Spinal cord (tissue), 10 donors: ENCODE data around the gene SLC39A12. TPM values are rescaled to one million over a fixed set of nuclear protein-coding genes. Genes with fewer than 3 reads are reported as not detected.

Source experiments
- DNase-seq, 6 donors: peaks; one replicate each; pipeline versions ENCODE4 v3.0.0 to v3.0.0-alpha.2; 2013 to 2015; ENCODE audit warnings: low spot score in 6 of 6, low read depth in 4 of 6
- H3K27ac ChIP-seq: one replicate; pipeline ENCODE4 v1.5.1; 2013; ENCODE audit warnings: low read depth, low read length, control low read depth
- H3K27me3 ChIP-seq: one replicate; pipeline ENCODE4 v1.6.1; 2013; ENCODE audit warnings: low read length; ENCODE audit not compliant: control insufficient read depth, insufficient read depth
- H3K36me3 ChIP-seq: one replicate; pipeline ENCODE4 v1.6.1; 2013; ENCODE audit warnings: low read length; ENCODE audit not compliant: control insufficient read depth, insufficient read depth
- H3K4me1 ChIP-seq: one replicate; pipeline ENCODE4 v1.6.1; 2013; ENCODE audit warnings: low read length; ENCODE audit not compliant: control insufficient read depth, insufficient read depth
- H3K4me3 ChIP-seq: one replicate; pipeline ENCODE4 v1.5.1; 2013; ENCODE audit warnings: low read depth, low read length, control low read depth
- H3K9me3 ChIP-seq: one replicate; pipeline ENCODE4 v1.6.1; 2013; ENCODE audit warnings: low read length; ENCODE audit not compliant: control insufficient read depth, insufficient read depth
- WGBS: methylation state at CpG from one replicate; pipeline ENCODE4 v1.1.5; 2013; ENCODE audit warnings: missing lambda C conversion rate; ENCODE audit not compliant: insufficient coverage; 5-methylcytosine and 5-hydroxymethylcytosine counted together
- polyA plus RNA-seq, 2 donors: library from polyadenylated mRNA; unstranded; fragments of 120-200 nt; gene quantifications; one replicate each; pipeline ENCODE4 v1.2.1, GENCODE V29; 2013; ENCODE audit not compliant: insufficient read length in 2 of 2
- total RNA-seq, 2 donors: library from RNA; depleted of rRNA in 1 of 2; stranded (reverse); fragments of 120-200 nt in 1 of 2; fragments of >200 nt in 1 of 2; gene quantifications; one replicate each; pipeline versions ENCODE4 v1.2.3 to v1.2.4, GENCODE V29; 2013 to 2014
- donor health status: healthy.

SLC39A12 gene
- total and polyA plus RNA-seq, 4 donors = 5.7 to 46.9 (median 10.2) TPM

DNA sequence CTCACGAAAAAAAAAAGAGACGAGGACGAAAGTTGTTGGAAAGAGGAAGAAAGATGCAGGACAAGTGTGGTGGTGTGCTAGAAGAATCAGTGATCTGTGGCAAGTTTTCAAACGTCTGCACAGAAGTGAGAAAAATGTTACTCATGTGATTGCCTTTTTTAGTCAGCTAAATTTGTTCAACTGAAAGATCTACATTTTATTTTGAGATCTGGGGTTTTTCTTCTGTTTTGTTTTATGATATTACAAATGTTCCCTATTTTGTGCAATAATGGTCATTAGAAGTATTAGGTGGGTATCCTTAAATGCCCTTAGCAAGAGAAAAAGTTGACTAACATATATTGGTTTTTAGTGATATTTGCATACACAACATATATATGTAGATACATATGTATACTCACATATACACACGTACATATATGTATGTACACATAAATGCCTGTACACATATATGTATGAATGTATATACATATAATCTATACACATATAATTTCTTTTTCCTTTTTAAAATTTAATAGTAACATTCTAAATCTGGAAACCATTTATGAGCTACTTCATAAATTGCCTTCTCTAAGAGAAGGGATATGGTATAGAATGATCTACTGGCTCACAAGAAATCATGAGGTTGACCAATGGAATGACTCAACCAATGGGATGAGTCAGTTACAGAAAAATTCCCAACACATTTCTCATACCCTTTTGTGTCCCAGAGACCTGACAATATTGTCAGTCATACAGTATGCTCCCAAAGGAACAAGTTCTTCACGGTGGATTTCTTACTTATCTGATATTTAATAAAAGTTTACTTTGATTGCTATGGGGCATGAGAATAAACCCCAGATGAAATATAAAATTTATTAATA lies 38.4 kb downstream of the SLC39A12 start:
- H3K36me3 ChIP-seq = no peaks in the 10 kb centered on the region
- no peak overlapping the region for H3K4me3 ChIP-seq
- DNase-seq = no peak
- WGBS = 88% methylated on average over 4 of the region's 6 CpGs
- H3K4me1 ChIP-seq = no peaks in the 10 kb centered on the region
- H3K27me3 ChIP-seq = no peaks in the 10 kb centered on the region
- no peak overlapping the region for H3K27ac ChIP-seq
- H3K9me3 ChIP-seq = no peaks in the 10 kb centered on the region

GRCh38 chr10:17992266-17992665 lies 40.5 kb downstream of the SLC39A12 start:
- no peaks in the 10 kb centered on the region for H3K36me3 ChIP-seq
- no peak overlapping the region for H3K27ac ChIP-seq
- no peak overlapping the region for H3K4me3 ChIP-seq
- no peaks in the 10 kb centered on the region for H3K9me3 ChIP-seq
- no peaks in the 10 kb centered on the region for H3K27me3 ChIP-seq
- no peak for DNase-seq
- no peaks in the 10 kb centered on the region for H3K4me1 ChIP-seq

- DNase-seq = no peak
- Histone ChIP-seq H3K4me3 (no peak overlapping the region), H3K27ac (no peak overlapping the region), H3K36me3 (no peaks in the 10 kb centered on the region), H3K9me3 (no peaks in the 10 kb centered on the region), H3K4me1 (no peaks in the 10 kb centered on the region), H3K27me3 (no peaks in the 10 kb centered on the region)
- 70% methylated on average over 2 of the region's 3 CpGs for WGBS
Observed at GRCh38 chr10:17993361-17993760, 41.6 kb downstream of the SLC39A12 start.

DNA sequence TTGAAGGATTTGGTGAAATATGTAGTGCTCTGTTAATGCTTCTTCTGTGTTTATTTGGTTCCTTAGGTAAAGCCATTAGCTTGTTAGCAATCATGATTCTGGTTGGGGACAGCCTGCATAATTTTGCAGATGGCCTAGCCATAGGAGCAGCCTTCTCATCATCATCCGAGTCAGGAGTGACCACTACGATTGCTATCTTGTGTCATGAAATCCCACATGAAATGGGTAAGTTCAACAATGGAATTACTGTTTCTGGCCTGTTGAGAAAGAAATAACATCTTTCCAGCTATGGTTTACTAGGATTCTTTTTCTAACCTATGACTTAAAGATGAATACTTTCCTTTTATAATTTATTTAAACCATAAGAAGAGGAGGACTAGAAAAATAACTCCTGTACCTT lies 48.9 kb downstream of the SLC39A12 start:
- H3K27me3 ChIP-seq = no peaks in the 10 kb centered on the region
- H3K36me3 ChIP-seq = no peaks in the 10 kb centered on the region
- H3K4me3 ChIP-seq = no peak overlapping the region
- no peak for DNase-seq
- no peaks in the 10 kb centered on the region for H3K9me3 ChIP-seq
- no CpG with 5 or more reads among the region's 2 CpGs for WGBS
- H3K4me1 ChIP-seq = no peaks in the 10 kb centered on the region
- H3K27ac ChIP-seq = no peak overlapping the region

GRCh38 chr10:18005445-18005780 lies 53.7 kb downstream of the SLC39A12 start:
- no peaks in the 10 kb centered on the region for H3K9me3 ChIP-seq
- peak in 1 of 6 donors; percentile 17 for DNase-seq
- H3K4me1 ChIP-seq = peaks cover 3% of the 10 kb centered on the region
- WGBS = 0% methylated on average over 2 of the region's 3 CpGs
- no peaks in the 10 kb centered on the region for H3K27me3 ChIP-seq
- no peak overlapping the region for H3K4me3 ChIP-seq
- H3K36me3 ChIP-seq = no peaks in the 10 kb centered on the region
- peak overlapping the region; percentile 9 for H3K27ac ChIP-seq

DNA sequence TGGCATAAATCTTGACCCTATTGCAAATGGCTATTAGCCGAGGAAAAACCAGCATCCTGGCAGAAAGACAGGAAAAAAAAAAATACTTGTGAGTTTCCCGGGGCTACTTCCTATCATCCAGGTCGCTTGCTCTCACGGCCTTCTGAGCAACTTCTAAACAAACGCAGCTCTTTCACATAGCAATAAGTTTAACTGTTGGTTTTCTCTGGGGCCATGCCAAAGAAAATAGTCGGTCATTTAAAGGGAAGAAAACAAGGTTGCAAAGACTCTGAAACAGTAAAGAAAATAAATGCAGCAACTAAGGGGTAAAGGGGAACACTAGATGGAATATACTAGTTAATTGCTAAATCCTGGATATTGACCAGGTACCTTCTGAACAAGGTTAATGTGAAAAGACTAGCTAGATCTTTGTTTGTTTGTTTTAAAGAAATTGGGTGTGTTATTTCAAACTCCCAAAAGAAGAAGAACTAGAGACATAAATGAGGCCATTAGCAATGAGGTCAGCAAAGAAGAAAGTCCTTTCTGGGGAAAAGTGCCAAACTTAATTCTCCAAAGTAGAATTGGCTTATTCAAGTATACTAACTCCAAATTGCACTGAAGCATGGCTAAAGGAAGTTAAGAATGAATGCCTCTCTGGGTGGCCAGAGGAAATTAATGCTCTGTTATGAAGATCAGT lies 54.2 kb downstream of the SLC39A12 start:
- Histone ChIP-seq H3K27ac (peak overlapping the region; percentile 16), H3K36me3 (no peaks in the 10 kb centered on the region), H3K27me3 (no peaks in the 10 kb centered on the region), H3K4me1 (peaks cover 3% of the 10 kb centered on the region), H3K9me3 (no peaks in the 10 kb centered on the region), H3K4me3 (no peak overlapping the region)
- WGBS = 0% methylated on average over 1 of the region's 6 CpGs
- peak; percentile 39 to 86 (median 62) for DNase-seq

- WGBS = no CpG with 5 or more reads among the region's 1 CpG
- H3K27me3 ChIP-seq = no peaks in the 10 kb centered on the region
- no peaks in the 10 kb centered on the region for H3K36me3 ChIP-seq
- H3K9me3 ChIP-seq = no peaks in the 10 kb centered on the region
- peak in 2 of 6 donors; percentile 71 to 76 for DNase-seq
- peaks cover 3% of the 10 kb centered on the region for H3K4me1 ChIP-seq
- no peak overlapping the region for H3K27ac ChIP-seq
- no peak overlapping the region for H3K4me3 ChIP-seq
Observed at GRCh38 chr10:18008986-18009385, 57.3 kb downstream of the SLC39A12 start.

DNA sequence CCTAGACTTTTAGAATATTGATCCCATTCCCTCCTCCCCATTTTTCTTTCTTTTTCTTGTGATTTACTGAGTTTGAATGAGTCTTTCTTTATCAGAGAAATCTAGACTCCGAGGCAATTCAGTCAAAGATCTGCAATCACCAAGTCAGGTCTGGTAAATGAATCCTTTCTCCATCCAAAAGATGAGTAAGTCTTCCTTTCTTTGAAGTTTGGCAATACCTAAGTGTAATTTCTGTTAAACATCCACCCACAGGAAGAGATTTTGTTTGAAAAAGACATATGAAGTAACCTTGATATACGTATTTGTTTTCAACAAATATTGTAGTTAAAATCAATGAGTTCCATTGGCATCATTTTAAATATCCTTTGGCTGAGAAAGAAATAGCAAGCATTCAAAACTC lies 58.3 kb downstream of the SLC39A12 start:
- H3K9me3 ChIP-seq = no peaks in the 10 kb centered on the region
- no peak overlapping the region for H3K27ac ChIP-seq
- peaks cover 3% of the 10 kb centered on the region for H3K4me1 ChIP-seq
- H3K36me3 ChIP-seq = no peaks in the 10 kb centered on the region
- H3K4me3 ChIP-seq = no peak overlapping the region
- no CpG with 5 or more reads among the region's 2 CpGs for whole genome bisulfite sequencing
- no peaks in the 10 kb centered on the region for H3K27me3 ChIP-seq
- DNase-seq = no peak

- WGBS = no CpG with 5 or more reads among the region's 1 CpG
- H3K27ac ChIP-seq = no peak overlapping the region
- H3K36me3 ChIP-seq = no peaks in the 10 kb centered on the region
- DNase-seq = no peak
- no peaks in the 10 kb centered on the region for H3K27me3 ChIP-seq
- peaks cover 2% of the 10 kb centered on the region for H3K9me3 ChIP-seq
- no peak overlapping the region for H3K4me3 ChIP-seq
- H3K4me1 ChIP-seq = no peaks in the 10 kb centered on the region
Observed at GRCh38 chr10:18020523-18020922, 68.8 kb downstream of the SLC39A12 start.
